HT-29 (cell line): Measurements from ENCODE around the gene FAM221B. TPM values are rescaled to one million over a fixed set of nuclear protein-coding genes. Genes with fewer than 3 reads are reported as not detected.

ENCODE experiments used
- DNase-seq: peaks from one replicate; pipeline ENCODE4 v3.0.0-alpha.2; 2015; ENCODE audit warnings: low spot score
- total RNA-seq: library from RNA; depleted of rRNA; stranded (reverse); fragments of >200 nt; shearing (Covaris generic); gene quantifications from 2 replicates; pipeline ENCODE4 v1.2.3, GENCODE V29; 2014

FAM221B gene
- total RNA-seq, 1 experiment from 2014 or later, result 0.10 TPM

DNA sequence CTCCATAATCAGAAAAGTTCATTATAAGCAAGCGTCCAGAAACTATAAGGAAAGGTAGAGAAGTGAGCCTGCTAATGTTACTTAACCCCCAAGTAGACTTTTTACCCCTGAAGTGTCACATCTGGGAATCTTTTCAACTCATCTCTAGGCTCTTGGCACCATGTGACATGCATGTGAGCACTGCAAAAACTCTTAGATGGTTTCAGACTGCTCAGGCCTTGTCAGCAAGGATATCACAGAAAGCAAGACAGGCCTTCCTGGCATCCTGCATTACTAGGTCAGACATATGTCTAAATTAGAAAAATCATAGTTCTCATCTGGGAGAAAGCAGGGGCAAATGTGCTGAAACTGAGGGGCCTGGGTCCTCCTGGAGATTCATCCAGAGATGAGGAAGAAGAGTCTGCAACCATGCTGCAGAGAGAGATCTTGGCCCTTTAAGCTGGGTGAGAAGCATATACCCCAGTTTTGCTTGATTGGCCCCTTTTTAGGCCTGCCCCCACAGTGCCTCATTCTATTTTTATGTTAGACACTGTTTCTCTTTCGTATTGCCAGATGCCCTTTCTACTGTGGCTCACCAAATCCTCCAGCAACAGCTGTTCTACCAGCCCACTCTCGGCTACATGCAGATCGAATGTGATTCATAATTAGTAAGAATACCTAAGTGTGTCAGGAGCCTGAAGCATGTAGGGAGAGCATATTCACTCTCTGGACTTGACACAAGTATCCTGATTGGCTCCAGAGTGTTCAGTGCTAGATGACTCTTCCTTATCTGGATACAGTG is 19.4 kb upstream of the FAM221B start:
- DNase-seq, result no peak

- peak; percentile 15 for DNase-seq
These were observed 17.6 kb upstream of the FAM221B start for GRCh38 chr9:35845824-35846771.

DNA sequence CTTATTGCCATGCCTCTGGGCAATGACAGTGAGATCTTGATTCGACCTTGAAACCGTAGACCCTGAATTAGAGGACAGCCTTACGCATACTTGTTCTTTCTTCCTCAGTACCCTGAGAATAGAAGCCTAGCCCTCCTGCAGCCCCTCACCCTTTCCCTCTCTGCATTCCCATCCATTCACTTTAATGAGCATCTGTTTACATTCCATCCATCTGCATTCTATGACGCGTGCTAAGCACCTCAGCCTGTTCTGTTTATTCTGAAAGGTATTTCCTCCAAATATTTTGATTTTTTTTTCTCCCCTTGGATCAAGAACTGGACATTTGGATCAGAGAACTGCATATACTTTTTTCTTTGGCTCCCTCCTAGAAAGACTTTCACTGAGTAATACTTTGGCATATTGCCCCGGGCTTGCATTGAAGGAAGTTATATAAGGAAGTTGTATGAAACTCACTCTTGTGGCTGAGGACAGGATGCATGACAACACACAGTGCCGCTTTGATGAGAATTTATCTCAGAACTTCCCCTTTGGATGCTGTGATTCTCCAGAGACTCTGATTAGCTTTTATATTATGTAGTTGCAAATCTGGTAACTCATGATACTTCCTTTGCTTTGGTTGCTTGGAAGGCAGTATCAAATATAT is 16.2 kb upstream of the FAM221B start:
- peak; percentile 83 for DNase-seq

GRCh38 chr9:35842795-35843194 is 14.3 kb upstream of the FAM221B start:
- peak; percentile 8 for DNase-seq

DNA sequence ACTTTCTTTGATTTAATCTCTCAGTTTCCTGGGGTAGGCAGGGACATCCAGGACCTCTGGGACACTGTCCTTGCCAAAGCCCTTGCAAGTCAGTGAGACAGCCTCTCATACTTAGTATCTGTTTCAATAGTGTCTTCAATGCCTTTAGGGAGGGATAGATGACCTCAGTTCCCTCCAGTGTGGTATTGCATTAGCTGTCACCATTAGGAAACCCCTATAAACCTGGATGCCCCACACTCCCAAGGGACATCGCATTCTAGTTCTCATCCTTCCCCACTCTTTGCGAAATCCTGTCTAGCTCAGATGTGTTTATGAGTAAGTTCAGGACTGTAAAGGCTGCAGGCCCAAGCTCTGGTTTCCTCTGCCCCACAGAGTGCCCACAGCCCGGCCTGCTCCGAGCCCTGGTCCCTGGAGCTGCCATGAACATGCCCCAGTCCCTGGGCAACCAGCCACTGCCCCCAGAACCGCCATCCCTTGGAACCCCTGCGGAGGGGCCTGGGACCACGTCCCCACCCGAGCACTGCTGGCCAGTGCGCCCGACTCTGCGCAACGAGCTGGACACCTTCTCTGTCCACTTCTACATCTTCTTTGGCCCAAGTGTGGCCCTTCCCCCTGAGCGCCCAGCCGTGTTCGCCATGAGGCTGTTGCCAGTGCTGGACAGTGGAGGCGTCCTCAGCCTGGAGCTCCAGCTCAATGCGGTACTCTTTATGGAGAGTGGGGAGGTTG is 13.7 kb upstream of the FAM221B start:
- no peak for DNase-seq

GRCh38 chr9:35841645-35841900 is 13.0 kb upstream of the FAM221B start:
- no peak for DNase-seq

DNA sequence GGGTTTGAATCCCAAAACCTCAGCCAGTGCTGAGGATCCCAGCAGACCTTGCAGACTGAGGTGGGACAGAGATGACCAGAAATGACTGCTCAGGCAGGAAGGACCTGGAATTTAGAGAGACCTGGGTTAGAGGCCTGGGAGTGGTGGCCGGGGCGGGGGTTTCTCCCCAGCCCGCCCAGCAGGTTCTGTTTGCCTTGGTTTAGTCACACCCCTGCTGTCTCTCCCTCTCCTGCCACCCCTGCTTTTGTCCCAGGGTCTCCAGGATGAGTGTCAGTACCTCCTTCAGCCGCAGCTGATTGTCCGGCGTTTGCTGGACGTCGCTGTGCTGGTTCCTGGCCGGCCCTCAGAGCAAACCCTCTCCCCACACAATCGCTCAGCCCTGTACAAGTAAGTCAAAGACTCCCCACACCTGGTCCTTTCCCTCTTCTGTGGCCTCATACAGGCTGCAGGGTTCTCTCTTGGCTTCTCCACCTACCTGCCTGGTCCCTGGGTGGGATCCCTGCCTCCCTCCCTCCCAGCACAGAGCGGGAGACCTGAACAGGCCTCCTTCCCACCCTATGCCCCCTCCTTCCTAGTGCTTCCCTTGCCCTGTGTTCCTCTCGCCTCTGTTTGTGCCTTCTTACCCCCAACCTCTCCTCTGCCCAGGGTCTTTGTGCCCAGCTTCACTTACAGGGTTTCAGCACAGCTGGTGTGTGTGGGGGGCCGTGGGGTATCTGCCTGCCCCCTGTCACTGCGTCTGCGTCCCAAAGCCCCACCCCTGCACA is 12.5 kb upstream of the FAM221B start:
- DNase-seq, result no peak

DNA sequence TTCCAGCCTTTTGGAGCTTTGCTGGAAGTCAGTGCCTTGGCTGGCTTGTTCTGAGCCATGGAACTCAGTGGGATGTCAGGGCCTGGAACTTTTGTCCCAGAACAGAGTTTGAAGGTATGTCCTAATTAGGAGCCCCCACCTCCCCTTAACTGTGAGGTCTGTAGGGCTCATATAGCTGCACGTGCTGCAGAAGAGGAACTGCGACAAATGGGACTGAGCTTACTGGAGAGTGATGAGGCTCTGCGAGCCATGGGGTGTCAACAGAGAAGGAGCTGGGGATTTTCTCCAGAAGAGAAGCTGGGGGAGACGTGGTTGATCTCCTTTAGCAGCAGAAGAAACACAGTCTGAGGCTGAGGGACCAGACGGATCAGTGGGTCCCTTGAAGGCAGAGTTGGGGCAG is 11.4 kb upstream of the FAM221B start:
- DNase-seq, result no peak

- DNase-seq, result no peak
These were observed 8.1 kb upstream of the FAM221B start for GRCh38 chr9:35836595-35836994.

- no peak for DNase-seq
These were observed 7.2 kb upstream of the FAM221B start for GRCh38 chr9:35835766-35836165.

DNA sequence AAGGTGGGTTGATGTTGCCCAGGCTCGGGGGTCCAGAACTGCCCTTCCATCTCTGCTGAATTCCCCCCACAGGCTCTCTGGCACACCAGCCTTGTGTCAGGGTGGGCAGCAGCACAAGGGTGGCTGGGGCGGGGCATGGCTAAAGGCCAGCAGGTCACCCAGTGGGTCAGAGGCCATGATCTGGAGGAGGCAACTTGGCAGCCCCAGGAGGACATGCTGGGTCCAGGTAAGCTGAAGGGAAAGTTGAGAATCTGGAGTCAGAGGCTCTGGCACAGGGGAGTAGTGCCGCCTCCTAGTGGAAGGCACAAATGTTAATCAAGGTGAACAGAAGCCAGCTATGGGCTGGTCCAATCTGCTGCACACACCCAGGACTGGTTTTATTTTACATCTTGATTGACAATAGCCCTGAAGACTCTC is 6.7 kb upstream of the FAM221B start:
- peak; percentile 15 for DNase-seq

DNA sequence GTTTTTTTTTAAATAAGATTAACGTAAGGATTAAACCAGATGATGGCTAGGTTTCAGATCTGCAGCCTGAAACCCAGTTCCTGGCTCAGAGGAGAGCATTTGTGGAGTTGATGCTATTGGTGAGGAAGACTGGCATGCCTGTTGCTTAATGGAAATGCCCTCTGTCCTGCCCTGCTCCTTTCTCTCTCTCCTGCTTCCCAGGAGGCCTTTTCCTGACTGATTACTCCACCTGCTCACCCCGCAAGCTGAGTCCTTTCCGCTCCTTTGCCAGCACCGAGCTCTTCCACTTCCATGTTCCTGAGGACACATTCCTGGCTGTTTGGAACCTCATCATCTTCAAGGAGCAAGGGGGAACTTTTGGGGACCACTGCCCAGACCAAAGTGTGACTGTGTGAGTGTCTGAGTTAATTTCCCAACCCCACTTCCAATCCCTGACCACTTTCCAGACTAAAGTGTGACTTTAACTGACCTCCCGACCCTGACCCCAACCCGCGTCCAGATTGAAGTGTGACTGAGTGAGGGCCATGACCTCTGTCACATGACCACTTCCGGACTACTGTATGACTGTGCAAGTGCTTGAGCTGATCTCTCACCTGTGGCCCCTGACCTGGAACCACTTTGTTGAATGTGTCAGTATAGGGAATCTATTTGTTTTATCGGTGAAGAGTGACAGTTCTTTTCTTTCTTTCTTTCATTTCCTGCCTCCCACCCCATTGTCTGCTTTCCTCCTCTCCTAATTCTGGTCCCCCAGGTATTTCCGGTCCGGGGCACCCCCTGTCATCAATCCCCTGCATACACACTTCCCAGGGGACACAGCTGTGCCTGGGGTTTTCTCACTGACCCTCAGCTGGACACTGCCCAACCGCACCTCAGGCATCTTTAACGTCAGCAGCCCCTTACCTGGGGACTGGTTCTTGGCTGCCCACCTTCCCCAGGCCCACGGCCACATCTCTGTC is 6.0 kb upstream of the FAM221B start:
- DNase-seq, result no peak

- DNase-seq, result peak; percentile 56
These were observed 4.3 kb upstream of the FAM221B start for GRCh38 chr9:35832814-35833213.

DNA sequence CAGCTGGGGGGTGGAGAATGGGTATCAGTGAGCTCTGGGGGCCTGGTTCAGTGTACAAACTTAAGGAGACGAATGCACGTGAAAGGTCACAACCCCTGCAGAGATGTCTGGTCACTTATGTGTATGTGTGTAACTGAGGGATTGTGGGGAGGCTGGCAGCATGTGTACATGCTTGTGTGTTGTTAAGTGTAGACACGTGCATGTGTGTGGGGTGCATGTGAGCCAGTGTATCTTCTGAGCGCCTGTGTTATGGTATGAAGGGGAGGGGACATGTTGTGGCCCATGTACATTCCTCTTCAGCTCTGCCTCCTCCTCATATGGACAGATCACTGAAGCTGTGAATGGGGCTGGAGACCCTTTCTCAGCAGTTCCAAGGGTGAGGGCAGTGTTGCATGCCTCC is 2.5 kb upstream of the FAM221B start:
- no peak for DNase-seq

DNA sequence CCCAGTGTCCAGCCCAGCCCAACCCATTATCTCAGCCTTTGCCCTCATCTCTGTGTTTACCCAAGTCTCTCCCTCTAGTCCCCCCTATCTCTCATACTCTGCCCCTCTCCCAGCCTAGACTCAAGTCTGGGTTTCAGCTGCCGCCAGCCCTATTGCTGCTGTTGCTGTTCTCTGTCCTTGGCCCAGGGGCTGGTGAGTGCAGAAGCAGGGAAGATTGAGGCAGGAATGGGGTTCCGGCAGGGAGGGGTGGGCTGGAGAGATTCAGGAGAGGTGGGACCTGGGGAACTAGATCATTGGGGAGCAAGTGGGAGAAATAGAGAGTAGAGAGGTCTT is 1.2 kb upstream of the FAM221B start:
- DNase-seq, result no peak

GRCh38 chr9:35829084-35829763 is 692 bp upstream of the FAM221B start, which contains the start of gene TMEM8B:
Gene TMEM8B, plus strand, starts transcription at chr9:35829228. Its CDS starts 220 bp downstream, at chr9:35829448.
- peak; percentile 90 for DNase-seq

GRCh38 chr9:35827486-35827885 is 1.0 kb downstream of the FAM221B start:
- DNase-seq, result no peak

- peak; percentile 84 for DNase-seq
These were observed 2.3 kb downstream of the FAM221B start for GRCh38 chr9:35826071-35826701.

DNA sequence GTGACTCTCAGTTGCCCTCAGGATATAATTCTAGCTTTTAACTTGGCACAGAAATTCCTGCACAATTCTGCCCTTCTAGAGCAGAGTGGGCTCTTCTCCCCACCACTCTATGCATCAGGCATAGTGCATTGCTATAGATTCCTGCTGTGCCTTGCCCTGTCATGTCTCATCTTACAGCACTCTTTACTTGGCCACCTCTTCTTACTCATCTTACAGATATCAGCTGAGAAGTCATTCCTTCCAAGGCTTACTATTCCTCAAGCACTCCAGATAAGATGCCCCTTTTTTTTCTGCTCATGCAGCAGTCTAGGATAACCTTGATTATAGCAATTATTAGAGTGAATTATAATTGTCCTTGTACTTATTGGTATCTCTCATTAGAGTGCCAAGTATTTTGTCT is 5.6 kb downstream of the FAM221B start:
- no peak for DNase-seq
